HG02763 (cell line): ENCODE results near the gene PYGB.
"Not testable (repeated sequence)": the region's sequence is repeated elsewhere in the genome, so short reads cannot be mapped to it uniquely, and the experiment has no call there.

Source experiments
- ATAC-seq: cut with Tn5 transposase; IDR thresholded peaks from one replicate; pipeline ENCODE4 v1.9.1; 2021; ENCODE audit warnings: mild to moderate bottlenecking, moderate library complexity; ENCODE audit not compliant: unreplicated experiment

The PYGB gene

GRCh38 chr20:25325997-25326396, 78.1 kb downstream of the PYGB start:
- ATAC-seq = no peak

GRCh38 chr20:25327521-25328235, 79.8 kb downstream of the PYGB start:
- no peak for ATAC-seq

GRCh38 chr20:25328954-25329498, 81.1 kb downstream of the PYGB start:
- no peak for ATAC-seq

GRCh38 chr20:25334972-25335371, 87.1 kb downstream of the PYGB start:
- ATAC-seq = not testable (repeated sequence)

GRCh38 chr20:25336561-25337422, 88.9 kb downstream of the PYGB start:
- no peak for ATAC-seq

- ATAC-seq = no peak
These were observed 90.5 kb downstream of the PYGB start for GRCh38 chr20:25338112-25339023.

- ATAC-seq = no peak
These were observed 91.7 kb downstream of the PYGB start for GRCh38 chr20:25339608-25340007.

- no peak for ATAC-seq
These were observed 92.5 kb downstream of the PYGB start for GRCh38 chr20:25340380-25340779.

- ATAC-seq = no peak
These were observed 94.1 kb downstream of the PYGB start for GRCh38 chr20:25341716-25342680.

- no peak for ATAC-seq
These were observed 96.7 kb downstream of the PYGB start for GRCh38 chr20:25344634-25345033.

GRCh38 chr20:25345721-25346120, 97.8 kb downstream of the PYGB start:
- no peak for ATAC-seq

GRCh38 chr20:25346349-25346748, 98.5 kb downstream of the PYGB start:
- no peak for ATAC-seq
